Measurements from ENCODE around the gene INSYN1.

INSYN1 gene

DNA sequence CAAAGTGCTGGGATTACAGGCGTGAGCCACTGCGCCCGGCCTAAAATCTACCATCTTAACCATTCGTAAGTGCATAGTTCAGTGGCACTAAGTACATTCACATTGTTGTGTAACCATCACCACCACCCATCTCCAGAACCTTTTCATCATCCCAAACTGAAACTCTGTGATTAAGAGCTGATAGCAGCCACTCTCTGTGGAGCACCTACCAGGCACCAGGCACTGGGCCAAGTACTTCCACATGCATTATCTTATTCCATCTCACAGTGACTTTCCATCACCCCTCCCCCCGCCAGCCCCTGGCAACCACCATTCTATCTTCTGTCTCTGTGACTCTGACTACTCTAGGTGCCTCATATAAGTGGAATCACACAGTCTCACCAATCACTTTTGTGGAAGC is 2.3 kb upstream of the INSYN1 start:
- TF ChIP-seq, protein P1, sequence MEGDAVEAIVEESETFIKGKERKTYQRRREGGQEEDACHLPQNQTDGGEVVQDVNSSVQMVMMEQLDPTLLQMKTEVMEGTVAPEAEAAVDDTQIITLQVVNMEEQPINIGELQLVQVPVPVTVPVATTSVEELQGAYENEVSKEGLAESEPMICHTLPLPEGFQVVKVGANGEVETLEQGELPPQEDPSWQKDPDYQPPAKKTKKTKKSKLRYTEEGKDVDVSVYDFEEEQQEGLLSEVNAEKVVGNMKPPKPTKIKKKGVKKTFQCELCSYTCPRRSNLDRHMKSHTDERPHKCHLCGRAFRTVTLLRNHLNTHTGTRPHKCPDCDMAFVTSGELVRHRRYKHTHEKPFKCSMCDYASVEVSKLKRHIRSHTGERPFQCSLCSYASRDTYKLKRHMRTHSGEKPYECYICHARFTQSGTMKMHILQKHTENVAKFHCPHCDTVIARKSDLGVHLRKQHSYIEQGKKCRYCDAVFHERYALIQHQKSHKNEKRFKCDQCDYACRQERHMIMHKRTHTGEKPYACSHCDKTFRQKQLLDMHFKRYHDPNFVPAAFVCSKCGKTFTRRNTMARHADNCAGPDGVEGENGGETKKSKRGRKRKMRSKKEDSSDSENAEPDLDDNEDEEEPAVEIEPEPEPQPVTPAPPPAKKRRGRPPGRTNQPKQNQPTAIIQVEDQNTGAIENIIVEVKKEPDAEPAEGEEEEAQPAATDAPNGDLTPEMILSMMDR (IDR thresholded peaks at IDR 0.05; ENCODE audit: control insufficient read depth, extremely low read depth, insufficient read depth) = no peak
- no peak for DNase-seq (ENCODE audit: low read depth)

DNA sequence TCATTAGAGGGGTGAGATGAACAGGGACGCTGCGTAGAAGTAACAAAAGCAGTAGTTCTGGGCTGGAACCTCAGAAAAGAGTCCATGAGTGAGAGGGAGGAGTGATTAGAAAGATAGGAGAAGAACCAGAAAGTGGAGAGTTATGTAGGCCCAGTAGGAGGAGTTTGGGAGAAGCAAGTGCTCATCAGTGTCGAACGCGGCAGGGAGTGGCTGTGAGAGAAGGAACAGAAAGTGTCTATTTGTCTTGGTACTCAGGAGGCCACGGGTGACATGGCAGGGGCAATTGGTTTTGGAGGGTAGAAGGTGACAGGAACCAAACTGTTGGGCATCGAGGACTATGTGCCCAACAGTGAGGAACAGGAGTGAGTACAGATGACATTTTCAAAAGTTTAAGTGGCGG is 1.3 kb upstream of the INSYN1 start:
- TF ChIP-seq, protein P1 (IDR thresholded peaks at IDR 0.05; ENCODE audit: control insufficient read depth, extremely low read depth, insufficient read depth) = no peak
- no peak for DNase-seq (ENCODE audit: low read depth)
- no peak overlapping the region for H3K4me3 ChIP-seq (ENCODE audit: low read depth, low read length)

More for the DNA sequence above, 2.3 kb upstream of the INSYN1 start:
- H3K4me3 ChIP-seq (ENCODE audit: low read depth, low read length) = no peak overlapping the region

DNA sequence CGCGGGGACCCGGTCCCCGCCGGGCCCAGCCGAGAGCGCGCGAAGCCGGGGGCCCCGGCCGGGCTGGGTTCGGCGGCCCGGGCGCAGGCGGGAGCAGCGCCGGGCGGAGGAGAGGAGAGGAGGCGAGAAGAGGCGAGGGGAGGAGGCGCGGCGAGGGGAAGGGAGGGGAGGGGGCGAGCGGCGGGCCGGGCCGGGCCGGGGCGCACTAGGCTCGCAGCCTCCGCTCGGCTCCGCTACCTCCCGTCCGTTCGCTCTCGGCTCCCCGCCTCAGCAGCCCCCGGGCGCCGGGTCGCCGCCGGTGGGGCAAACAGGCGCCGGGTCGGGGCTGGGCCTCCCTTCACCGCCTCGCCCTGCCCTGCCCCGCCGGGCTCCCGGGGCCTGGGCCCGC is 351 bp downstream of the INSYN1 start:
- no peak overlapping the region for H3K4me3 ChIP-seq (ENCODE audit: low read depth, low read length)
- TF ChIP-seq, protein P1 (IDR thresholded peaks at IDR 0.05; ENCODE audit: control insufficient read depth, extremely low read depth, insufficient read depth) = no peak
- DNase-seq (ENCODE audit: low read depth) = no peak

DNA sequence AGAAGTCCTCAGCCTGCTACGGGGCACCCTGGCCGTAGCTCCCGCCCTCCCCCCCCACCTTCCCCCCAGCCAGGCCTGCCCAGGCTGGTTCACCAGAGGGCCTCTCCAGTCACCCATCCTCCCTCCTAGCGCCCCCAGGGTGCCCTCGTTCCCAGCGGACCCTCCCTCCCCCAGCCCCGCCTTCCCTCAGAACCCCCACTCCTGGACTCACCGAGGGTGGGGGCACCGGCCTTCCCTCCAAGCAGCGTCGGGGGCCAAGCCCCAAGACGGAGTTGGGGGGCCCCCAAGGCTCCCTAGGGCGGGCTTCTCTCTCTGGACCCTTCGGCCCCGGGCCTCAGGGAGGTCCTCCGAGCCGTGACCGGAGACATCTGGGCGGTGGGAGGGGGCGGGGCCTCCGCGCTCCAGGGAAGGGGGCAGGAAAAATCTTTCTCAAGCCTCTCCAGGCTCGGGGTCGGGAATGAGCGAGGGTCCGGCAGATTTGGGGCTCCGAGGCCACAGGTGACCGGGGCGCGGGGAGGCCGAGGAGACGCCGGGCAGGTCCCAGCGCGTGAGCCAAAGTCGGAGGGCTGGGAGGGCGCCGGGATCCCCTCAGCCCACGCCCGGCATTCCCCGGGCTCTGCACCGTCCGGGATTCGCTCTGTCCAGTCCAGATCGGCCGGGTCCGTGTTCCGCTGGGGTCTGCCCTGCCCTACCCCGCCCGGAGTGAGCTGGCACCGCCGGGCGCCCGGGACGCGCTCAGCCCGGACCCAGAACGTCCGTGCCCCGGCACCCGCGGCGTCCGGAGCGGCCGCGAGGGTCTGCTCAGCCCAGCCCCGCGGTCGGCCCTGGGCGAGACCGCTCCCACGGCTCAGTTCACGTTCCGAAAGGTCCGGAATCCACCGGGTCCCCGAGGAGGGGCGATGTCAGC is 999 bp downstream of the INSYN1 start:
- no peak overlapping the region for H3K4me3 ChIP-seq (ENCODE audit: low read depth, low read length)
- TF ChIP-seq, protein P1 (IDR thresholded peaks at IDR 0.05; ENCODE audit: control insufficient read depth, extremely low read depth, insufficient read depth) = no peak
- DNase-seq (ENCODE audit: low read depth) = no peak

DNA sequence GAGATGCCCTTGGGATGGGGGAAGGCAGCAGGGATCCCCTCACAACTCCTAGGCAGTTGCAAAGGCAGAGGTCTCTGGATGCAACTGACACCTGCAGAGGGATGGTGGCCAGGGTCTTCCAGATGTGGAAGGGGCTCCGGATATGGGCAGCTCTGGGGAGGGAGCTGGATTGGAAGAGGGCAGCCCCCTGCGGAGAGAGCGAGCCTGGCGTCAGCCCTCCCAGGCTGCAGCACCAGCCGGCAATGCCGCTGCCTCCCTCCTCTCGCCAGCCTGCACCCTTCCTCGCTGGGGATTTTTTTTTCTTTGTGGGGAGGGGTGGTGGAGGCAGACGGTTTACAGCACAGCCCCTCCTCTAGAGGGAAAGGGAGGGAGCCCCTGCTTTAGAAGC is 1.6 kb downstream of the INSYN1 start:
- DNase-seq (ENCODE audit: low read depth) = no peak
- H3K4me3 ChIP-seq (ENCODE audit: low read depth, low read length) = no peak overlapping the region
- TF ChIP-seq, protein P1 (IDR thresholded peaks at IDR 0.05; ENCODE audit: control insufficient read depth, extremely low read depth, insufficient read depth) = no peak

DNA sequence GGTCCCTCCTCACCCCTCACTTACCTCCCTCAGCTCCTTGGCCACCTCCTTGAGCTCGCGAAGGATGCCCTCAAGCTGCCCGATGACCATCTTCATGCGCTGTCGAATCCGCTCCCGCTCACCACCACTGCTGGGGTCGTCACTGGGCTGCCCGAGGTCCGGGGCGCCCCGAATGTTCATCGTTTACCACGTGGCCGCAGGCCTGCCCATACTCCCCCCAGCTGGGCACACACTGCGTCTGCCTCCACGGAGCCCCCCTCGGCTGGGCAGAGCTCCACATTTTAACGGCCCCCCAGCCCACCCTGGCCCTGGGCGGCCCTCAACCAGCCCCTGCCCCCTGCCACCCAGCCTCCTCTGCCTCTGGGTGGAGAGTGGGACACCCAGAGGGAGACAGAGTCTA is 2.2 kb downstream of the INSYN1 start:
- TF ChIP-seq, protein P1 (IDR thresholded peaks at IDR 0.05; ENCODE audit: control insufficient read depth, extremely low read depth, insufficient read depth) = no peak
- no peak overlapping the region for H3K4me3 ChIP-seq (ENCODE audit: low read depth, low read length)

DNA sequence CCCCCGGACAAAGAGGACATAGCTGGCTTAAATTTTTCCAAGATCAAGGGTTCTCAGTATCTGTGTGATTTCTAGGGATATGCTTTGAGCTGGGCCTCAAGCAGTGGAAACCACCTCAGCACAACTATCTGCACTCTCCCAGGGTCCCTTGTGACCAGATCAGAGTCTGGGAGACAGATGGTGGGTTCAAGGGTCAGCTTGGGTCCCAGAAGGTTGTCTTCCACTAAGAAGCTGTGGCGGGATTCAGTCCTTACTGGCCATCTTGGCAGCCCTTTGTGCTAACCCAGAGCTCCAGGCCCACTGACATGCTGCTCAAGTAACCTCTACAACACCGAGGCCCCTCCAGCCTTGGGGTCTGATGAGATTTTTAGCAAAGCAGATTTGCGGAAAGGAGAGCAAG is 2.7 kb downstream of the INSYN1 start:
- TF ChIP-seq, protein P1 (IDR thresholded peaks at IDR 0.05; ENCODE audit: control insufficient read depth, extremely low read depth, insufficient read depth) = no peak
- no peak overlapping the region for H3K4me3 ChIP-seq (ENCODE audit: low read depth, low read length)
- DNase-seq (ENCODE audit: low read depth) = no peak

More for the DNA sequence above, 2.2 kb downstream of the INSYN1 start:
- no peak for DNase-seq (ENCODE audit: low read depth)
